Medulla oblongata (tissue), 1 donor: ENCODE data around the gene TYRO3.
"Not testable (repeated sequence)": the region's sequence is repeated elsewhere in the genome, so short reads cannot be mapped to it uniquely, and the experiment has no call there.

ENCODE experiments used
- DNase-seq: peaks from one replicate; pipeline ENCODE4 v3.0.0-alpha.2; 2015; ENCODE audit errors: extremely low spot score

Gene TYRO3

DNA sequence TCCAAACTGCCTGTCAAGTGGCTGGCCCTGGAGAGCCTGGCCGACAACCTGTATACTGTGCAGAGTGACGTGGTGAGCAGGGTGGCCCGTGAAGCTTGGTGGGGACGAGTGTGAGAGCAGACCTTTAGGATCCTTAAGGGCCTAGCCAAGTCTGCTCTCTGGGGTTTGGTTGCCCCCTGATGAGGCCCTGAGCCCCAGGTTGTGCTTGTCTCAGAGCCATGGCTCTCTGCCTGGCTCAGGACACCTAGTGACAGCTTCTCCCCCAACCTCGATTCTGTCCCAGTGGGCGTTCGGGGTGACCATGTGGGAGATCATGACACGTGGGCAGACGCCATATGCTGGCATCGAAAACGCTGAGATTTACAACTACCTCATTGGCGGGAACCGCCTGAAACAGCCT lies 14.4 kb downstream of the TYRO3 start:
- DNase-seq: no peak

DNA sequence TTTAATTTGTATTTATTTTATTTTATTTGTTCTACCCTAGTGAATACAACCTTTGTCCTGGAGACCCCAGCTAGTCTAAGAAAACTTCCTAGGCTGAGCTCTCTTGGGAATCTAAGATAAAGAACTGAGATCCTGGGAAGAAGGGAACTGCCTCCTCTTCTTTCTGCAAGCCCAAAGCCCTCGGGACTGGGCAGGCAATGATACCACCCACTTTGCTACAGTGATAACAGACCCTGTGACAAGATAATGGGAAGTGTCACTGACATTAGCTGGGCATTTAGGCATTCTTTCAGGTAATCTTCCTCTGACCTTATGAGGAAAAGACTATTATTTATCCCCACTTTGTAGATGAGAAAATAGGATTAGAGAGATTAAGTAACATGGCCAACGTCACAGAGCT lies 15.1 kb downstream of the TYRO3 start:
- no peak for DNase-seq

DNA sequence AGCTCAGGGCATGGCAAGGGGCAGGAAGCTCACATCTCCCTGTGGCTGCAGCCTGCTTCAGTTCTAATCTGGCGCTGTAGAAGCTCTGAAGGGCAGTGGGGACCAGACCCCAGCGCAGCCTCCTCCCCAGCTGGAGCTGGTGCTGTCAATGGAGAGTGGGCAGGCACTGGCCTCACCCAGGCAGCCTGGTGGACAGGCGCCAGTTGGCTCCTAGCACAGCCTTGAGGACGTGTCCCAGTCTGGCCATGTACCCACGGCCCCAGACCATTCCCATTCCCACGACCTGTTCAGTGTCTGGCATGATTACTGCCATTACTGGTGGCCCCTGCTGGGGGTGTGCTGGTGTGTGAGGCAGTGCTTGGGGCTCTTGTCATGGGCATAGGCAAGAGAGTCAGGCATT lies 16.3 kb downstream of the TYRO3 start:
- DNase-seq: no peak

DNA sequence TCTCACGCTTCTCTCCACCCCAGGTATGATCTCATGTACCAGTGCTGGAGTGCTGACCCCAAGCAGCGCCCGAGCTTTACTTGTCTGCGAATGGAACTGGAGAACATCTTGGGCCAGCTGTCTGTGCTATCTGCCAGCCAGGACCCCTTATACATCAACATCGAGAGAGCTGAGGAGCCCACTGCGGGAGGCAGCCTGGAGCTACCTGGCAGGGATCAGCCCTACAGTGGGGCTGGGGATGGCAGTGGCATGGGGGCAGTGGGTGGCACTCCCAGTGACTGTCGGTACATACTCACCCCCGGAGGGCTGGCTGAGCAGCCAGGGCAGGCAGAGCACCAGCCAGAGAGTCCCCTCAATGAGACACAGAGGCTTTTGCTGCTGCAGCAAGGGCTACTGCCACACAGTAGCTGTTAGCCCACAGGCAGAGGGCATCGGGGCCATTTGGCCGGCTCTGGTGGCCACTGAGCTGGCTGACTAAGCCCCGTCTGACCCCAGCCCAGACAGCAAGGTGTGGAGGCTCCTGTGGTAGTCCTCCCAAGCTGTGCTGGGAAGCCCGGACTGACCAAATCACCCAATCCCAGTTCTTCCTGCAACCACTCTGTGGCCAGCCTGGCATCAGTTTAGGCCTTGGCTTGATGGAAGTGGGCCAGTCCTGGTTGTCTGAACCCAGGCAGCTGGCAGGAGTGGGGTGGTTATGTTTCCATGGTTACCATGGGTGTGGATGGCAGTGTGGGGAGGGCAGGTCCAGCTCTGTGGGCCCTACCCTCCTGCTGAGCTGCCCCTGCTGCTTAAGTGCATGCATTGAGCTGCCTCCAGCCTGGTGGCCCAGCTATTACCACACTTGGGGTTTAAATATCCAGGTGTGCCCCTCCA lies 19.1 kb downstream of the TYRO3 start:
- DNase-seq: peak; percentile 80

- peak; percentile 31 for DNase-seq
Observed at GRCh38 chr15:41578736-41579383, 19.8 kb downstream of the TYRO3 start.

DNA sequence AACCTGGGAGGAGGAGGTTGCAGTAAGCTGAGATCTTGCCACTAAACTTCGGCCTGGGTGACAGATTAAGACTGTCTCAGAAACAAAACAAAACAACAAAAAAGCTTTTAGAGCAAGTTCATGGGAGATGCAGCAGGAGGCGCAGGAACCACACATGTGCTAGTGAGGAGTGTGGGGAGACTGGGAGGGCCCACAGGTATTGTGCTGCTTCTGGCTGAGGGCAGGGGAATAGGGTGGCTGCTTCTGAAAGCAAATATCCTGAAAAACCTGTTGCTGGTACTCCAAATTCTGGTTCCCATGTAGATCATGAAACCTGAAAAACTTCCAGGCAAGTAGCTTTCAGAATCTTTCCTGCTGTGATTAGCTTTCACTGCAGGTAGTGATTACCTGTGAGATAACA lies 22.1 kb downstream of the TYRO3 start:
- no peak for DNase-seq

DNA sequence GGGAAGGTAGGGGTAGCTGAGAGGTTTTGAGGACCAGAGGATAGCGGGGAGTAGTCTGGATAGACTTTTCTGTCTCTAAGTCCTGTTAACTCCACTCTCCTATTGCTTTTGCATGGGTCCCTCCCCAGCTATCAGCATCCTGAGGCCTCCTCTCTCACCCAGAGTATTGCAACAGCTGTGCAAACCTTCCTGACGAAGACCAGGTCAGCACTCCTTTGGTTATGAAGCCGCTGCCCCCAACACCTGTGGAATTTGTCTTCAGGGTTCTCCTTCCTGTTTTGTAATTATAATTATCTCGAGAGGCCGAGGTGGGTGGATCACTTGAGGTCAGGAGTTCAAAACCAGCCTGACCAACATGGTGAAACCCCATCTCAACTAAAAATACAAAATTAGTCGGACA lies 24.8 kb downstream of the TYRO3 start:
- no peak for DNase-seq

DNA sequence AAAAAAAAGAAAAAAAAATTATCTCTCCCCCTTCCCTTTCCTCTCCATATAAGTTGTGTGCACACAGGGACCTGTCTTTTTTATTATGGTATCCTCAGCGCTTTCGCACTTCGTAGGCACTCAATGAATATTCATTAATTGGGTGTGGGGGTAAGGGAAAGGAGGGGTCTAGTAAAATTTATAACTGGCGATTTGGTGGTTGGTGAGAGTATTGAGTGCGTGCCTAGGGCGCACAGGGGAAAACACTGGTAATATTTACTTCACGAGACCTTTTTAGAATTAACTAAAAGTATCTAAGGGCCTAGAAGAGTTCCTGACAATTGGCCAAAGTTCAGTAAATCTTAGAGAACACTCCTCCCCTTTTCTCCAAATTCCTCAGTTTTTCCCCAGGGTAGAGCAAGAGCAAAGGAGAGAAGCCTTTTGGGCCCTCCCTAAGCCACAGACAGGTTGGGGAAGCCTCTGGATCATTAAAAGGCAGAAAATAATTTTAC lies 25.7 kb downstream of the TYRO3 start:
- no peak for DNase-seq

DNA sequence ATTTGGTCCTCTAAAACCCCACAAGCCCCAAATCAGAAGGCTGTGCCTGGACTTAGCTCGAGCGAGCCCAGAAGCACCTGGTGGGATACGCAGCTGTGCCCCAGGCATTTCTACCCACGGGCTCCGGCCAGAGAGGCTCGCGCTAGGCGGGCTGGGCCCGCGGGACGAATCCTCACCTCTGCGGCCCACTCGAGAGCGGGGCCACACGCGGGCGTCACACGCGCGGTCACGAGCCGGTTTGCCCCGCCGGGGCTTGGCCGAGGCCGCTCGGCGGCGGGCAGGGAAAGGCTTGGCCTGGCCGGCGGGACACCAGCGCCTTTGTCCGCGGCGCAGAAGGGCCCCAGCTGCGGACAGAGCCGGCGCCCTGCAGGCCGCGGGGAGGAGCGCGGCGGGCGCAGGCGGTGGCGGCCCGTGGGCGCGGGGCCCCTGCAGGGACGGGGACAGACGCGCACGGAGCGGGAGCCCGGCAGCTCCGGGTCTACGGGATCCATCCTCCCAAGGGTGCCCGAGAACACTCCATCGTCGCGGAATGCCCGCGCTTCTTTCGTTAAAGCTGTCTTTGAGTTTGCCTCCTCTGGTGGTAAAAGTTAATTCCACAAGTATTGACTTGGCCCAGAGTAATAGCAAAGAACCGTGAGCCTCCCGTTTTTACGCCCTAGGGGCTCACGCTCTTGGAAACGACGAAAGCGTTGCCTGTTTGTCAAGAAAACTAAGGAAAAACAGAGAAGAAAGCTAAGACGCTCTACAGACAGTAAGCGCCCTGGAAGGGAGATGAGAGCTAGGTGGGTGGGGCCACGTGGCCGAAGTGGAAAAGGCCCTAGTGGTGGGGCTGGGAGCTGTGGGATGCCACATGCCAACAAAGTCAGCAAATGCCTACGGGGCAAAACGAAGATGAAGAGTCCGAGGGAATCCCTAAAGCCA lies 26.4 kb downstream of the TYRO3 start:
- DNase-seq: peak; percentile 74

DNA sequence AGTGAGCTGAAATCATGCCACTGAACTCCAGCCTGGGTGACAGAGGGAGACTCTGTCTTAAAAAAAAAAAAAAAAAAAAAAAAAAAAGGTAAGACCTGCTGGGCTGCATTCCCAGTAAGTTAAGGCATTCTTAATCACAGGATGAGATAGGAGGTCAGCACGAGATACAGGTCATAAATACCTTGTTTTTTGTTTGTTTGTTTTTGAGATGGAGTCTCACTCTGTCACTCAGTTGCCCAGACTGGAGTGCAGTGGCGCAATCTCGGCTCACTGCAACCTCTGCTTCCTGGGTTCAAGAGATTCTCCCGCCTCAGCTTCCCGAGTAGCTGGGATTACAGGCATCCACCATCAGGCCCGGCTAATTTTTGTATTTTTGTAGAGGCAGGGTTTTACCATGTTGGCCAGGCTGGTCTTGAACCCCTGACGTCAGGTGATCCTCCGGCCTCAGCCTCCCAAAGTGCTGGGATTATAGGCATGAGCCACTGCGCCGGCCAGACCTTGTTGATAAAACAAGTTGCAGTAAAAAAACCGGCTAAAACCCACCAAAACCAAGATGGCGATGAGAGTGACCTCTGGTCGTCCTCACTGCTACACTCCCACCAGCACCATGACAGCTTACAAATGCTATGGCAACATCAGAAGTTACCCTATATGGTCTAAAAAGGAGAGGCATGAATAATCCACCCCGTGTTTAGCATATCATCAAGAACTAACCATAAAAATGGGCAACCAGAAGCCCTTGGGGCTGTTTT lies 27.7 kb downstream of the TYRO3 start:
- DNase-seq: not testable (repeated sequence)

DNA sequence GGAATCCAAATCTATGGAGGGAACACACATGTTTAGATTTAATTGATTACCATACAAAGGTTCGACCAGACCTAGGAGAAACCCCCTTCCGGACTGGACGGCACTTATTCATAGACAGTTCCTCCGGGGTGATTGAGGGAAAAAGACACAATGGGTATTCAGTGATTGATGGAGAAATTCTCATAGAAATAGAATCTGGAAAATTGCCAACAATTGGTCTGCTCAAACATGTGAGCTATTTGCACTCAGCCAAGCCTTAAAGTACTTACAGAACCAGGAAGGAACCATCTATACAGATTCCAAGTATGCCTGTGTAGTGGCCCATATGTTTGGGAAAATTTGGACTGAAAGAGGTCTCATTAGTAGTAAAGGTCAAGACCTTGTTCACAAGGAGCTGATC lies 30.0 kb downstream of the TYRO3 start:
- DNase-seq: not testable (repeated sequence)

GRCh38 chr15:41589571-41589970 lies 30.6 kb downstream of the TYRO3 start:
- not testable (repeated sequence) for DNase-seq

- not testable (repeated sequence) for DNase-seq
Observed at GRCh38 chr15:41591217-41591616, 32.2 kb downstream of the TYRO3 start.

GRCh38 chr15:41592718-41593117 lies 33.7 kb downstream of the TYRO3 start:
- DNase-seq: not testable (repeated sequence)

GRCh38 chr15:41594801-41595746 lies 36.1 kb downstream of the TYRO3 start:
- DNase-seq: no peak

DNA sequence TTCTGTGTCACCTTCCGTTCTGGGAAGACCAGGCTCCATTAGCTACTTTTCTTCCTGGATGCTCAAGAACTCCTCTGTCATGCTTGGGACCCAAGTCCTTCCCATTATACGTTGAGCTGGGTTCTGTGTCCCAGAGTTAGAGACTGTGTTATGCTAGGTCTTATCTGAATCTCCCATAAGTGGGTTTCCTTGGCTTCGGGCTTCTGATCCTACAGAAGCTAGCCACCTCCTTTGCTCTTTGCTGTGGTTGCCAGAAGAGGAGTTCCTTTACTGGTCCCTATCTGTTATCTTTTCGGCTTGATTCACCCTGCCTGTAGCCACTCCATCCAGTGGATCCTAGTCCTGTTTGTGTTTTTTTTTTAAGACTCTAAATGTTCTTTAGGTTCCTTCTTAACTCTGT lies 38.0 kb downstream of the TYRO3 start:
- DNase-seq: no peak

- DNase-seq: no peak
Observed at GRCh38 chr15:41597787-41598186, 38.8 kb downstream of the TYRO3 start.

GRCh38 chr15:41599061-41599460 lies 40.0 kb downstream of the TYRO3 start:
- no peak for DNase-seq

GRCh38 chr15:41603411-41603935 lies 44.5 kb downstream of the TYRO3 start:
- DNase-seq: no peak
